Pancreas (tissue), 10 donors: ENCODE measurements around the gene SLC5A8. TPM values are rescaled to one million over a fixed set of nuclear protein-coding genes. Genes with fewer than 3 reads are reported as not detected.

Source experiments
- ATAC-seq, 4 donors: fragments of 200-7000 bp; cut with Tn5 transposase; one replicate each; pipeline versions ENCODE4 v1.8.0 to v1.9.1; 2020; ENCODE audit warnings: mild to moderate bottlenecking in 4 of 4, moderate library complexity in 4 of 4
- DNase-seq, 6 donors: peaks; one replicate each; pipeline ENCODE4 v3.0.0-alpha.2; 2020
- FAIRE-seq: peaks from 2 replicates; lab custom pipeline; 2012; peaks lifted over from hg19 to GRCh38; lab: Jason Lieb, UNC
- H3K27ac ChIP-seq, 4 donors: fragments of 200-600 bp; sonication (generic); 1 replicate in 3 of 4; 2 replicates in 1 of 4; pipeline versions ENCODE4 v1.5.0 to v1.8.0; 2020
- H3K27me3 ChIP-seq, 4 donors: fragments of 200-600 bp; one replicate each; pipeline ENCODE4 v1.8.0; 2021
- H3K36me3 ChIP-seq, 3 donors: fragments of 200-600 bp; sonication (generic) in 1 of 3; one replicate each; pipeline versions ENCODE4 v1.5.0 to v1.8.0; 2020 to 2021
- H3K4me1 ChIP-seq, 3 donors: fragments of 200-600 bp; one replicate each; pipeline ENCODE4 v1.8.0; 2021
- H3K4me3 ChIP-seq, 4 donors: fragments of 200-600 bp; sonication (generic) in 2 of 4; one replicate each; pipeline versions ENCODE4 v1.5.0 to v1.8.0; 2020 to 2021
- H3K9me3 ChIP-seq, 4 donors: fragments of 200-600 bp; one replicate each; pipeline ENCODE4 v1.8.0; 2021
- WGBS, 2 donors: extraction: QIAGEN DNeasy Blood & Tissue Kit; methylation state at CpG; one replicate each; pipeline ENCODE4 v1.1.7; 2013; 5-methylcytosine and 5-hydroxymethylcytosine counted together
- intact Hi-C, 3 donors: fragments of 100-400 bp; cut with DNase I; formaldehyde crosslinking; loops; one replicate each; pipeline versions ENCODE4 v1.11.1 to v1.14.2; 2022
- polyA plus RNA-seq, 2 donors: library from polyadenylated mRNA; stranded (reverse); fragments of 200-250 nt; gene quantifications; one replicate each; pipeline ENCODE4 v1.2.3, GENCODE V29; 2013
- total RNA-seq, 6 donors: library from RNA; stranded (reverse); fragmentation: NEBNext Ultra II Directional in 4 of 6; extraction: Animal tissue kit (Norgen Biotek cat#: 25700) in 4 of 6; gene quantifications; one replicate each; pipeline versions ENCODE4 v1.2.1 to v1.2.4, GENCODE V29; 2021 to 2023
- TF ChIP-seq, protein P1 (sequence below), 4 donors: fragments of 200-600 bp; sonication (generic) in 3 of 4; IDR thresholded peaks; one replicate each; pipeline versions ENCODE4 v1.5.0 to v1.8.0; 2021; ENCODE audit warnings: antibody characterized with exemption in 4 of 4
- donor health status: healthy with polysubstance abuse.
- donor health status: DM: no; HTN: no; CAD: no; lungs with moderate emphysema.
- donor health status: DM: no; HTN: no; CAD: no.
- donor health status: control.
- donor health status: control.
- donor health status: Bipolar disorder and iron deficiency.
- donor health status: DM: yes; HTN: yes; CAD: no.
- donor health status: DM: no; HTN: no; CAD: no.
- donor health status: DM: no; HTN: no; CAD: no.
- donor health status: DM: yes; HTN: yes; CAD: no.

SLC5A8 gene
- total and polyA plus RNA-seq, 8 donors, result 0.06 to 0.09 (median 0.07) TPM; not detected in 5

DNA sequence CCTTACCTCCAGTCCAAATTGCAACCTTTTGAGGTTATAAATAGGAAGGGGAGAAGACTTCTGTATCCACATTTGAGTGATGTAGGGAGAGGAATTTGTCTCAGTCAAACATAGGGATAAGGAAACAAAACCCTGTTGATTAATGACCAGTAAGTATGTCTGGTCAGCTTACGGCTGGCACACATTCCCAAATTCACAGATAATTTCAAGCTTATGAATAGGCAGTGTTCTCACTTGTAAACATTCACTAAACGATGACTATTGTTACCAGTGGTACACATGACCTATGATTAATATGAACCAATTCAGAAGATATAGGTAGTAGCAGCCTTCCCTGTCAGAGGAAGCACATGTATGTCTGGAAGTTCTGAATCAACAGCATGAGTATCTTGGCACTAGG lies 33.0 kb upstream of the SLC5A8 start:
- H3K27ac ChIP-seq, result peak overlapping the region in 1 of 4 donors; percentile 2
- no peaks in the 10 kb centered on the region for H3K4me1 ChIP-seq
- H3K9me3 ChIP-seq, result no peaks in the 10 kb centered on the region
- H3K27me3 ChIP-seq, result no peaks in the 10 kb centered on the region
- H3K4me3 ChIP-seq, result no peak overlapping the region
- no peaks in the 10 kb centered on the region for H3K36me3 ChIP-seq
- peak in 2 of 4 donors; percentile 47 to 78 for ATAC-seq
- intact Hi-C loops, result no loop called here
- WGBS, 2 donors, result 22 to 30% methylated on average over 2 of the region's 2 CpGs
- TF ChIP-seq, protein P1, sequence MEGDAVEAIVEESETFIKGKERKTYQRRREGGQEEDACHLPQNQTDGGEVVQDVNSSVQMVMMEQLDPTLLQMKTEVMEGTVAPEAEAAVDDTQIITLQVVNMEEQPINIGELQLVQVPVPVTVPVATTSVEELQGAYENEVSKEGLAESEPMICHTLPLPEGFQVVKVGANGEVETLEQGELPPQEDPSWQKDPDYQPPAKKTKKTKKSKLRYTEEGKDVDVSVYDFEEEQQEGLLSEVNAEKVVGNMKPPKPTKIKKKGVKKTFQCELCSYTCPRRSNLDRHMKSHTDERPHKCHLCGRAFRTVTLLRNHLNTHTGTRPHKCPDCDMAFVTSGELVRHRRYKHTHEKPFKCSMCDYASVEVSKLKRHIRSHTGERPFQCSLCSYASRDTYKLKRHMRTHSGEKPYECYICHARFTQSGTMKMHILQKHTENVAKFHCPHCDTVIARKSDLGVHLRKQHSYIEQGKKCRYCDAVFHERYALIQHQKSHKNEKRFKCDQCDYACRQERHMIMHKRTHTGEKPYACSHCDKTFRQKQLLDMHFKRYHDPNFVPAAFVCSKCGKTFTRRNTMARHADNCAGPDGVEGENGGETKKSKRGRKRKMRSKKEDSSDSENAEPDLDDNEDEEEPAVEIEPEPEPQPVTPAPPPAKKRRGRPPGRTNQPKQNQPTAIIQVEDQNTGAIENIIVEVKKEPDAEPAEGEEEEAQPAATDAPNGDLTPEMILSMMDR (IDR thresholded peaks at IDR 0.05), result no peak
- no peak for FAIRE-seq
- no peak for DNase-seq

DNA sequence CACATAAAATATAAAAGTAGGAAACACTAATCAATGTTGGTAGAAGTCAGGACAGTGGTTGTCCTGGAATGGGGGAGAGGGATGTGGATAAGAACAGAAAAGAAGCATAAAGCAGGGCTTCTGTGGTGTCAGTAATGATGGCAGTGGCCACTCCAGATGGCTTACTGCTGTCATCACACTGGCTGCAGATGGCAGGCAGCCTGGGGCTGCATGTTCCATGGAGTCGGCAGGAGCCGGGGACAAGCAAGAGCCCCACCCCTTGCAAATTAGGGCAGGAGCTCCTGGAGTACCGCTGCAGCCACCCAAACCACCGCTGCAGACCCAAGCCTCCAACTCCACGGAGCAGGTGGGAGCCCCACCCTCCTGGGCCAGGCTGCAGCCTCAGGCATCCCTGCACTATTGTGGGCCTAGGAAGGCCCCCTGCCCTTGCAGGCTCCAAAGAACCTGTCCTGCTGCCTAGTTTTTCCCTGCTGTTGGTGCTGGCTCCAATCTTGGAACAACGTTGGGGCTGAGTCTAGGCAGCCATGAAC lies 28.8 kb upstream of the SLC5A8 start:
- TF ChIP-seq, protein P1 (IDR thresholded peaks at IDR 0.05), result no peak
- intact Hi-C loops, result no loop called here
- WGBS, 2 donors, result 58 to 73% methylated on average over 6 of the region's 6 CpGs
- H3K27me3 ChIP-seq, result no peaks in the 10 kb centered on the region
- ATAC-seq (no peak), DNase-seq (peak in 1 of 6 donors; percentile 41), FAIRE-seq (no peak)
- H3K4me1 ChIP-seq, result no peaks in the 10 kb centered on the region
- no peak overlapping the region for H3K4me3 ChIP-seq
- H3K27ac ChIP-seq, result no peak overlapping the region
- no peaks in the 10 kb centered on the region for H3K36me3 ChIP-seq
- no peaks in the 10 kb centered on the region for H3K9me3 ChIP-seq

DNA sequence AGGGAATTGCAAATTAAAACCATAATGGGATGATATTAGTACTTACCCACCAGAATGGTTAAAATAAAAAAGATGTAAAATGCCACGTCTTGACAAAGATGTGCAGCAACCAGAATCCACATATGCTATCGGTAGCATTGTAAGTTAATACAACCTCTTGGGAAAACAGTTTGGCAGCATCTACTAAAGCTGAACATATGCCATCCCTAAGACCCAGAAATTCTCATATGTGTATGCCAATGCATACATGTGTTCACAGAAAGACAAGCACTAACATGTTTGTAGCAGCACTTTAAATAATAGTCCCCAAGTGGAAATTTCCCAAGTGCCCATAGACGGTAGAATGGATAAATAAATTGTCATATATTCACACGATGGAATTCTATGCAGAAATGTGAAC lies 28.3 kb upstream of the SLC5A8 start:
- 69 to 81% methylated on average over 4 of the region's 4 CpGs for WGBS, 2 donors

DNA sequence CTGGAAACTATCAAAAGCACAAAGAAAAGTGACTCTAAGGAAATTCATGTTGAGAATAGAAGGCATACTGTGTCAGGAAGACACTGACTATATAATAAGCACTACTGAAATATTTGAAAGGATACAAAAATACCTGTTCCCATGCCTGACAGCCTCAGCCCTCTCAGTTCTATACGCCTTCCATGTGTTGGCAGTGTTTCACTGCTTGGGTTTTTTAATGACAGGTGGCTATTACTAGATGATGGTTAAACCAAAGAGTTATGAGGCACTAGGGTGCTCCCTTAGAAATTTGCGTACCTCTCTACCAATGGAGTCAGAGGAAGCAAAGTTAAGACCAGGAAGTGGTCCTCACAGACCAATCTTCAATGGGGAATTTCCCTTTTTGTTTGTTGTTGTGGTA lies 25.6 kb upstream of the SLC5A8 start:
- Histone ChIP-seq H3K4me1 (no peaks in the 10 kb centered on the region), H3K9me3 (no peaks in the 10 kb centered on the region), H3K36me3 (no peaks in the 10 kb centered on the region), H3K27me3 (no peaks in the 10 kb centered on the region), H3K4me3 (no peak overlapping the region), H3K27ac (no peak overlapping the region)
- DNase-seq (no peak), ATAC-seq (no peak), FAIRE-seq (no peak)
- 67 to 79% methylated on average over 2 of the region's 2 CpGs for WGBS, 2 donors
- TF ChIP-seq, protein P1 (IDR thresholded peaks at IDR 0.05), result no peak
- intact Hi-C loops, result no loop called here

More for the DNA sequence above, 28.3 kb upstream of the SLC5A8 start:
- ATAC-seq (no peak), DNase-seq (no peak), FAIRE-seq (no peak)
- Histone ChIP-seq H3K27me3 (no peaks in the 10 kb centered on the region), H3K36me3 (no peaks in the 10 kb centered on the region), H3K27ac (no peak overlapping the region), H3K9me3 (no peaks in the 10 kb centered on the region), H3K4me3 (no peak overlapping the region), H3K4me1 (no peaks in the 10 kb centered on the region)
- intact Hi-C loops, result no loop called here
- TF ChIP-seq, protein P1 (IDR thresholded peaks at IDR 0.05), result no peak

DNA sequence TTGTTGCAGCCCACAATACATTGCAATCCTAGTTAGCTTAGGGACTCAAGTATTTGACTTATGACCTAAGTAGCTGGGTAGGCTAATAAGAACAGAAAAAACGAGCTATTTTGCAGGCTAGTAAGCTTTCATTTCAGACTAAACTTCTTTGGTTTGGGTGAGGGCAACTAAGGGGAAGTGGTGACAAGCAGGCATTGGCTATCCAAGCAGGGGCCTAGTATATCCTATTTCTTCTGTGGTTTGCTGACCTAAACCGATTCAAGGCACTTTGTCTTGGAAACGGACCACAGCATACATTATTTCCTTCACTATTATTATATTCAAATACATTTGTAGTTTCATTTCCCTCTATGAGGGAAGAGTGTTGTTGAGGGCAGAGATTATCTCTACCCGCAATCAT lies 21.6 kb upstream of the SLC5A8 start:
- intact Hi-C loops, result no loop called here

More for the DNA sequence above, 21.6 kb upstream of the SLC5A8 start:
- no peak for DNase-seq
- Histone ChIP-seq H3K4me1 (no peaks in the 10 kb centered on the region), H3K4me3 (no peak overlapping the region), H3K27ac (no peak overlapping the region), H3K36me3 (no peaks in the 10 kb centered on the region), H3K27me3 (peaks cover 0 to 4% (median 0%) of the 10 kb centered on the region in 4 donors), H3K9me3 (no peaks in the 10 kb centered on the region)
- no peak for ATAC-seq
- no peak for FAIRE-seq
- 49 to 69% methylated on average over 4 of the region's 4 CpGs for WGBS, 2 donors
- TF ChIP-seq, protein P1 (IDR thresholded peaks at IDR 0.05), result no peak
